ENCODE measurements around the gene DCLRE1B. TPM values are rescaled to one million over a fixed set of nuclear protein-coding genes. Genes with fewer than 3 reads are reported as not detected.
A peak's percentile ranks its signal among the peaks of the same experiment; 100 is the strongest.

Gene DCLRE1B
- 7.6 TPM for total RNA-seq
- polyA plus RNA-seq: 2.9 TPM
- long read RNA-seq, donor 1, partial matches to known transcripts: 0 of 1 reads
- long read RNA-seq, donor 1, other reads (novel, unspliced or antisense): 0 of 1 reads
- long read RNA-seq, donor 2, transcript DCLRE1B-201 (4 exons, 3,940 nt): major isoform, 5 of 6 reads
- long read RNA-seq, donor 2, partial matches to known transcripts: 0 of 6 reads
- long read RNA-seq, donor 2, other reads (novel, unspliced or antisense): 0 of 6 reads
- long read RNA-seq, donor 3, partial matches to known transcripts: 0 of 4 reads
- long read RNA-seq, donor 3, other reads (novel, unspliced or antisense): 0 of 4 reads
- long read RNA-seq, donor 4, partial matches to known transcripts: 0 of 4 reads
- long read RNA-seq, donor 4, other reads (novel, unspliced or antisense): 0 of 4 reads
- long read RNA-seq, donor 5, transcript DCLRE1B-201 (4 exons, 3,940 nt): major isoform, 7 of 14 reads
- long read RNA-seq, donor 5, partial matches to known transcripts: 5 of 14 reads
- long read RNA-seq, donor 5, other reads (novel, unspliced or antisense): 0 of 14 reads
- long read RNA-seq, donor 6, partial matches to known transcripts: 0 of 4 reads
- long read RNA-seq, donor 6, other reads (novel, unspliced or antisense): 0 of 4 reads
- long read RNA-seq, donor 7, partial matches to known transcripts: 0 of 5 reads
- long read RNA-seq, donor 7, other reads (novel, unspliced or antisense): 0 of 5 reads
- long read RNA-seq, donor 8, partial matches to known transcripts: 0 of 3 reads
- long read RNA-seq, donor 8, other reads (novel, unspliced or antisense): 0 of 3 reads
- long read RNA-seq, donor 9, partial matches to known transcripts: 0 of 3 reads
- long read RNA-seq, donor 9, other reads (novel, unspliced or antisense): 0 of 3 reads
- long read RNA-seq, donor 10, partial matches to known transcripts: 0 of 4 reads
- long read RNA-seq, donor 10, other reads (novel, unspliced or antisense): 0 of 4 reads

- H3K27me3 ChIP-seq (ENCODE audit: control insufficient read depth in 2 of 2, insufficient read depth in 1 of 2, low read length in 1 of 2): no peaks in the 10 kb centered on the region
- peak within 1 kb of the TSS; percentile 91 to 93 for H3K27ac ChIP-seq (ENCODE audit: low read depth in 1 of 2, low read length in 1 of 2)
- H3K4me3 ChIP-seq (ENCODE audit: low read length in 2 of 2): peak within 1 kb of the TSS; percentile 83 to 88
- H3K9me3 ChIP-seq (ENCODE audit: control insufficient read depth in 2 of 2, insufficient read depth in 1 of 2, low read length in 1 of 2): no peaks in the 10 kb centered on the region
- peak; percentile 96 to 99 (median 97) for DNase-seq (ENCODE audit: low read depth in 6 of 9, low spot score in 9 of 9)
- WGBS: under 1% methylated on average over 67 of the region's 67 CpGs
- peaks cover 26 to 41% of the 10 kb centered on the region in 2 donors for H3K36me3 ChIP-seq (ENCODE audit: control insufficient read depth in 2 of 2, insufficient read depth in 2 of 2, low read length in 1 of 2)
- peaks cover 18% of the 10 kb centered on the region in 2 donors for H3K4me1 ChIP-seq (ENCODE audit: control insufficient read depth in 2 of 2, insufficient read depth in 2 of 2, low read length in 2 of 2)
These were observed at the start of gene DCLRE1B, which contains the start of gene AP4B1 for GRCh38 chr1:113904674-113905434. Gene DCLRE1B (plus strand): TSS chr1:113905326. CDS start chr1:113905587, 261 bp downstream. Gene AP4B1 (minus strand): TSS chr1:113904799. CDS start chr1:113904717, 82 bp downstream.

GRCh38 chr1:113855630-113856400, 49.3 kb upstream of the DCLRE1B start:
- Histone ChIP-seq H3K27ac (ENCODE audit: low read depth in 1 of 2, low read length in 1 of 2) (no peak overlapping the region), H3K4me1 (ENCODE audit: control insufficient read depth in 2 of 2, insufficient read depth in 2 of 2, low read length in 2 of 2) (peaks cover 0 to 2% of the 10 kb centered on the region in 2 donors), H3K36me3 (ENCODE audit: control insufficient read depth in 2 of 2, insufficient read depth in 2 of 2, low read length in 1 of 2) (peaks cover 24 to 25% of the 10 kb centered on the region in 2 donors), H3K4me3 (ENCODE audit: low read length in 2 of 2) (no peak overlapping the region), H3K9me3 (ENCODE audit: control insufficient read depth in 2 of 2, insufficient read depth in 1 of 2, low read length in 1 of 2) (no peaks in the 10 kb centered on the region), H3K27me3 (ENCODE audit: control insufficient read depth in 2 of 2, insufficient read depth in 1 of 2, low read length in 1 of 2) (no peaks in the 10 kb centered on the region)
- no peak for DNase-seq (ENCODE audit: low read depth in 6 of 9, low spot score in 9 of 9)
- 94% methylated on average over 4 of the region's 4 CpGs for WGBS

GRCh38 chr1:113856401-113856790, 48.7 kb upstream of the DCLRE1B start:
- 97% methylated on average over 2 of the region's 2 CpGs for WGBS
- H3K9me3 ChIP-seq (ENCODE audit: control insufficient read depth in 2 of 2, insufficient read depth in 1 of 2, low read length in 1 of 2): no peaks in the 10 kb centered on the region
- H3K27ac ChIP-seq (ENCODE audit: low read depth in 1 of 2, low read length in 1 of 2): no peak overlapping the region
- no peaks in the 10 kb centered on the region for H3K27me3 ChIP-seq (ENCODE audit: control insufficient read depth in 2 of 2, insufficient read depth in 1 of 2, low read length in 1 of 2)
- H3K36me3 ChIP-seq (ENCODE audit: control insufficient read depth in 2 of 2, insufficient read depth in 2 of 2, low read length in 1 of 2): peaks cover 24 to 25% of the 10 kb centered on the region in 2 donors
- no peak for DNase-seq (ENCODE audit: low read depth in 6 of 9, low spot score in 9 of 9)
- H3K4me1 ChIP-seq (ENCODE audit: control insufficient read depth in 2 of 2, insufficient read depth in 2 of 2, low read length in 2 of 2): peaks cover 0 to 2% of the 10 kb centered on the region in 2 donors
- H3K4me3 ChIP-seq (ENCODE audit: low read length in 2 of 2): no peak overlapping the region

DNA sequence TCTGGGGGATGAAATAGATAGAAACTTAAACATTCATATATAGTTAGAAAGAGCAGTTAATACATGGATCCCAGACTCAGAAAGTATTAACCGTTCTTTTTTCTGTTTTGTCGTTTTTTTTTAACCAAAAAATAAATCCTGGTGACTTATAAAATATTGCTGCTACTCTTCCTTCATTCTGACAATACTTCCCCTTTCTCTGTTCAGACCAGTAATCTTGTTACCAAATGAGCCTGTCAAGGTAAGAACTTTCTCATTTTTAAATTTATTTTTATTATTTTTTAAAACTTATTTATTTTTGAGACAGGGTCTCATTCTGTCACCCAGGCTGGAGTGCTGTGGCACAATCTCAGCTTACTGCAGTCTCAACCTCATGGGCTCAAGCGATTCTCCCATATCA, 47.4 kb upstream of the DCLRE1B start:
- no peaks in the 10 kb centered on the region for H3K27me3 ChIP-seq (ENCODE audit: control insufficient read depth in 2 of 2, insufficient read depth in 1 of 2, low read length in 1 of 2)
- no peaks in the 10 kb centered on the region for H3K9me3 ChIP-seq (ENCODE audit: control insufficient read depth in 2 of 2, insufficient read depth in 1 of 2, low read length in 1 of 2)
- H3K36me3 ChIP-seq (ENCODE audit: control insufficient read depth in 2 of 2, insufficient read depth in 2 of 2, low read length in 1 of 2): peaks cover 24 to 25% of the 10 kb centered on the region in 2 donors
- 39% methylated on average over 3 of the region's 3 CpGs for WGBS
- H3K4me1 ChIP-seq (ENCODE audit: control insufficient read depth in 2 of 2, insufficient read depth in 2 of 2, low read length in 2 of 2): peaks cover 0 to 2% of the 10 kb centered on the region in 2 donors
- H3K4me3 ChIP-seq (ENCODE audit: low read length in 2 of 2): no peak overlapping the region
- no peak overlapping the region for H3K27ac ChIP-seq (ENCODE audit: low read depth in 1 of 2, low read length in 1 of 2)
- no peak for DNase-seq (ENCODE audit: low read depth in 6 of 9, low spot score in 9 of 9)

DNA sequence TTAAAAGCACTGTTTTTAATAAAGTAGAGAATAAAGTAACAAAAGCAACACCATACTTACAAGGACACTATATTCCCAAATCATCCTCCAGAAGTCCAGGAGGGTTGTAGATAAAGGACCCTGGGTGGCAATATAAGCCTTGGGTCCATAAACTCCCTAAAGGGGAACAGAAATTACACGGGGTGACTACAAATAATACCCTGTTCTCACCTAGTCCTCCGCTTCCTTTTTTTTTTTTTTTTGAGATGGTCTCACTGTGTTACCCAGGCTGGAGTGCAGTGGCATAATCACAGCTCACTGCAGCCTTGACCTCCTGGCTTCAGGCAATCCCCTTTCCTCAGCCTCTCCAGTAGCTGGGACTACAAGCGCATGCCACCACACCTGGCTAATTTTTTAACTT, 46.7 kb upstream of the DCLRE1B start:
- Histone ChIP-seq H3K4me1 (ENCODE audit: control insufficient read depth in 2 of 2, insufficient read depth in 2 of 2, low read length in 2 of 2) (peaks cover 0 to 2% of the 10 kb centered on the region in 2 donors), H3K27me3 (ENCODE audit: control insufficient read depth in 2 of 2, insufficient read depth in 1 of 2, low read length in 1 of 2) (no peaks in the 10 kb centered on the region), H3K36me3 (ENCODE audit: control insufficient read depth in 2 of 2, insufficient read depth in 2 of 2, low read length in 1 of 2) (peaks cover 24 to 25% of the 10 kb centered on the region in 2 donors), H3K27ac (ENCODE audit: low read depth in 1 of 2, low read length in 1 of 2) (no peak overlapping the region), H3K9me3 (ENCODE audit: control insufficient read depth in 2 of 2, insufficient read depth in 1 of 2, low read length in 1 of 2) (no peaks in the 10 kb centered on the region), H3K4me3 (ENCODE audit: low read length in 2 of 2) (no peak overlapping the region)
- no peak for DNase-seq (ENCODE audit: low read depth in 6 of 9, low spot score in 9 of 9)
- 77% methylated on average over 3 of the region's 3 CpGs for WGBS

GRCh38 chr1:113858982-113859381, 46.1 kb upstream of the DCLRE1B start:
- Histone ChIP-seq H3K27ac (ENCODE audit: low read depth in 1 of 2, low read length in 1 of 2) (no peak overlapping the region), H3K4me3 (ENCODE audit: low read length in 2 of 2) (no peak overlapping the region), H3K9me3 (ENCODE audit: control insufficient read depth in 2 of 2, insufficient read depth in 1 of 2, low read length in 1 of 2) (no peaks in the 10 kb centered on the region), H3K27me3 (ENCODE audit: control insufficient read depth in 2 of 2, insufficient read depth in 1 of 2, low read length in 1 of 2) (no peaks in the 10 kb centered on the region), H3K4me1 (ENCODE audit: control insufficient read depth in 2 of 2, insufficient read depth in 2 of 2, low read length in 2 of 2) (peaks cover 0 to 2% of the 10 kb centered on the region in 2 donors), H3K36me3 (ENCODE audit: control insufficient read depth in 2 of 2, insufficient read depth in 2 of 2, low read length in 1 of 2) (peaks cover 24 to 25% of the 10 kb centered on the region in 2 donors)
- no peak for DNase-seq (ENCODE audit: low read depth in 6 of 9, low spot score in 9 of 9)
- WGBS: 97% methylated on average over 1 of the region's 1 CpG

DNA sequence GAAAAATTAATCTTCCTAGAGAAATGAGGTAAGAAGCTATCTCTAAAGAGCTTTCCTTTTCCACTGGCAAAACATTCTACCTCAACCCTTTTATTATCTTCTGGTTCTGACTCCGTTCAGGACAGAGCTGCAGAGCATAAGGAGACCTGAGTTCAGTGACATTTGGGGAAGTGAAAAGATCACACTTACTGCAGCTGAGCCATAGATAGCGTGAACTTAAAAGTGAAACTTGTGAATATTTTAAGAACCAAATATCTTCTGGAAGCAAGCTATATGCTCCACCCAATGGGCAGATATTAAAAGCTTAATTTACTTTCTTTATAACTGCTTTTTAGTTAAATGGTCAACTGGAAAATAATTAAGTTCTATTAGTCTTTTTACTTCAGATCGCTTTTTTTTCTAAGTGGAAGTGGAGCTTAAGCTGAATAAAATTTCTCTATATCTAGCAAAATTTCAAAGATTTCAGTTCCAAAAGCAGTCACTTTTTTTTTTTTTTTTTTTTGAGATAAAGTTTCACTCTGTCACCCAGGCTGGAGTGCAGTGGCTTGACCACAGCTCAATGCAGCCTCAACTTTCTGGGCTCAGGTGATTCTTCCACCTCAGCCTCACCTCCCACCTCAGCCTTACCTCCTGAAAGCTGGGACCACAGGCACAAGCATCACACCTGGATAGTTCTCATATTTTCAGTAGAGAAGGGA, 45.5 kb upstream of the DCLRE1B start:
- 37% methylated on average over 3 of the region's 3 CpGs for whole genome bisulfite sequencing
- Histone ChIP-seq H3K27me3 (ENCODE audit: control insufficient read depth in 2 of 2, insufficient read depth in 1 of 2, low read length in 1 of 2) (no peaks in the 10 kb centered on the region), H3K4me1 (ENCODE audit: control insufficient read depth in 2 of 2, insufficient read depth in 2 of 2, low read length in 2 of 2) (peaks cover 0 to 2% of the 10 kb centered on the region in 2 donors), H3K4me3 (ENCODE audit: low read length in 2 of 2) (no peak overlapping the region), H3K9me3 (ENCODE audit: control insufficient read depth in 2 of 2, insufficient read depth in 1 of 2, low read length in 1 of 2) (no peaks in the 10 kb centered on the region), H3K27ac (ENCODE audit: low read depth in 1 of 2, low read length in 1 of 2) (no peak overlapping the region), H3K36me3 (ENCODE audit: control insufficient read depth in 2 of 2, insufficient read depth in 2 of 2, low read length in 1 of 2) (peaks cover 22 to 23% of the 10 kb centered on the region in 2 donors)
- no peak for DNase-seq (ENCODE audit: low read depth in 6 of 9, low spot score in 9 of 9)
